ENCODE measurements around the gene OSBP2.
A peak's percentile ranks its signal among the peaks of the same experiment; 100 is the strongest.
"Not testable (repeated sequence)": the region's sequence is repeated elsewhere in the genome, so short reads cannot be mapped to it uniquely, and the experiment has no call there.

OSBP2 gene

GRCh38 chr22:30728826-30729225, 34.2 kb downstream of the OSBP2 start:
- H3K4me3 ChIP-seq (replicated peaks in 1 of 2; ENCODE audit: low read depth in 2 of 2, low read length in 2 of 2), result no peak overlapping the region
- TF ChIP-seq CTCF (IDR thresholded peaks at IDR 0.05; ENCODE audit: low read depth, low read length), result no peak
- DNase-seq (ENCODE audit: low read depth in 2 of 2), result no peak

GRCh38 chr22:30731658-30732057, 37.0 kb downstream of the OSBP2 start:
- no peak overlapping the region for H3K4me3 ChIP-seq (replicated peaks in 1 of 2; ENCODE audit: low read depth in 2 of 2, low read length in 2 of 2)
- no peak for TF ChIP-seq CTCF (IDR thresholded peaks at IDR 0.05; ENCODE audit: low read depth, low read length)
- DNase-seq (ENCODE audit: low read depth in 2 of 2), result no peak

GRCh38 chr22:30732426-30732825, 37.8 kb downstream of the OSBP2 start:
- no peak overlapping the region for H3K4me3 ChIP-seq (replicated peaks in 1 of 2; ENCODE audit: low read depth in 2 of 2, low read length in 2 of 2)
- no peak for DNase-seq (ENCODE audit: low read depth in 2 of 2)
- no peak for TF ChIP-seq CTCF (IDR thresholded peaks at IDR 0.05; ENCODE audit: low read depth, low read length)

- no peak for TF ChIP-seq CTCF (IDR thresholded peaks at IDR 0.05; ENCODE audit: low read depth, low read length)
- no peak overlapping the region for H3K4me3 ChIP-seq (replicated peaks in 1 of 2; ENCODE audit: low read depth in 2 of 2, low read length in 2 of 2)
- peak; percentile 59 to 72 for DNase-seq (ENCODE audit: low read depth in 2 of 2)
These were observed 38.5 kb downstream of the OSBP2 start for GRCh38 chr22:30733181-30733631.

GRCh38 chr22:30740007-30740406, 45.3 kb downstream of the OSBP2 start:
- peak in 1 of 2 donors; percentile 36 for DNase-seq (ENCODE audit: low read depth in 2 of 2)
- H3K4me3 ChIP-seq (replicated peaks in 1 of 2; ENCODE audit: low read depth in 2 of 2, low read length in 2 of 2), result not testable (repeated sequence)

DNA sequence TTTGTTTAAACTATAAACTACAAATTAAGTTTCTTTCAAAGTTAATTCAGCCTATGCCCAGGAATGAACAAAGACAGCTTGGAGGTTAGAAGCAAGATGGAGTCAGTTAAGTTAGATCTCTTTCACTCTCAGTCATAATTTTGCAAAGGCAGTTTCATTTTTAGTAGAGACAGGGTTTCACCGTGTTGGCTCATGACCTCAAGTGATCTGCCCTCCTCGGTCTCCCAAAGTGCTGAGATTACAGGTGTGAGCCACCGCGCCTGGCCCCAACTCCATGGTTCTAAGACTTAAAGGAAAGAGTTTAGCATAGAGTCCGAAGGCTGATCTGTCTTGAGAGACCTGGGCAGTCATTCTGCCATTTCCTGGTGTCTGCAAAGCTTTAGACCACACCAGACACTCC, 45.8 kb downstream of the OSBP2 start:
- DNase-seq (ENCODE audit: low read depth in 2 of 2); H3K4me3 ChIP-seq (replicated peaks in 1 of 2; ENCODE audit: low read depth in 2 of 2, low read length in 2 of 2): not testable (repeated sequence)

- no peak for TF ChIP-seq CTCF (IDR thresholded peaks at IDR 0.05; ENCODE audit: low read depth, low read length)
- H3K4me3 ChIP-seq (replicated peaks in 1 of 2; ENCODE audit: low read depth in 2 of 2, low read length in 2 of 2), result no peak overlapping the region
- DNase-seq (ENCODE audit: low read depth in 2 of 2), result peak in 1 of 2 donors; percentile 54
These were observed 47.9 kb downstream of the OSBP2 start for GRCh38 chr22:30742291-30743256.
